H1 (cell line): ENCODE measurements around the gene KLKB1. TPM values are rescaled to one million over a fixed set of nuclear protein-coding genes. Genes with fewer than 3 reads are reported as not detected.

Experiments
- ASH2L ChIP-seq: fragments of 200-600, 300-600 bp; sonication (generic); IDR thresholded peaks from one replicate; pipeline ENCODE4 v1.7.1; 2017; ENCODE audit warnings: low read length
- CHD7 ChIP-seq: fragments of 300-600 bp; sonication (generic); IDR thresholded peaks from 2 replicates; pipeline ENCODE4 v1.7.1; 2012; ENCODE audit warnings: low read length, moderate library complexity, mild to moderate bottlenecking, inconsistent platforms; ENCODE audit not compliant: insufficient replicate concordance
- CTBP2 ChIP-seq: IDR thresholded peaks from 2 replicates; pipeline ENCODE4 v1.7.0; 2011; ENCODE audit warnings: borderline replicate concordance, mild to moderate bottlenecking, moderate library complexity, mixed read lengths, low read length; ENCODE audit not compliant: insufficient read depth, insufficient read length
- EP300 ChIP-seq, 2 experiments: IDR thresholded peaks; 1 replicate in 1 of 2; 2 replicates in 1 of 2; pipeline ENCODE4 v1.6.1; 2011 to 2012; ENCODE audit warnings: low read depth in 2 of 2, low read length in 2 of 2, mild to moderate bottlenecking in 2 of 2, borderline replicate concordance in 1 of 2, inconsistent platforms in 1 of 2, moderate library complexity in 1 of 2
- GABPA ChIP-seq: IDR thresholded peaks from 2 replicates; pipeline ENCODE4 v1.6.1; 2011; ENCODE audit warnings: mild to moderate bottlenecking, low read length, moderate library complexity, borderline replicate concordance; ENCODE audit not compliant: insufficient read depth
- KDM5A ChIP-seq: fragments of 200-600 bp; IDR thresholded peaks from 2 replicates; pipeline ENCODE4 v1.7.1; 2012; ENCODE audit warnings: mild to moderate bottlenecking, low read length, inconsistent platforms, mixed read lengths
- MAX ChIP-seq: IDR thresholded peaks from 2 replicates; pipeline ENCODE4 v1.6.1; 2012; ENCODE audit warnings: inconsistent platforms
- SIX5 ChIP-seq: IDR thresholded peaks from 2 replicates; pipeline ENCODE4 v1.6.1; 2011; ENCODE audit warnings: mild to moderate bottlenecking, low read depth, low read length
- SP1 ChIP-seq: IDR thresholded peaks from 2 replicates; pipeline ENCODE4 v1.6.1; 2011; ENCODE audit warnings: low read depth, low read length
- polyA plus RNA-seq, 7 experiments: library from polyadenylated mRNA; depleted of rRNA in 3 of 7; stranded (reverse) in 5 of 7; unstranded in 2 of 7; fragments of >200 nt in 5 of 7; fragments of 200-250 nt in 2 of 7; gene quantifications; 1 replicate in 5 of 7; 2 replicates in 1 of 7; 4 replicates in 1 of 7; pipeline versions ENCODE4 v1.2.1 to v1.2.3, GENCODE V29; 2011 to 2013; ENCODE audit warnings: missing spikeins in 2 of 7, mixed read lengths in 2 of 7
- total RNA-seq: library from RNA; stranded (reverse); fragmentation: NEBNext Ultra II Directional; extraction: Animal tissue kit (Norgen Biotek cat#: 25700); gene quantifications from 2 replicates; pipeline ENCODE4 v1.2.1, GENCODE V29; 2021

Gene KLKB1
- total and polyA plus RNA-seq, 2 of the 8 experiments (the other 6 are each of a cell fraction or from before 2014, with no cell fraction given), result 12.0 to 20.9 TPM

GRCh38 chr4:186191200-186192065 lies 35.9 kb upstream of the KLKB1 start, which contains the start of gene CYP4V2 (continued):
- TF ChIP-seq CHD7 (no peak), SIX5 (no peak), ASH2L (no peak), KDM5A (no peak), EP300 (IDR thresholded peaks at IDR 0.05; ENCODE audit: borderline replicate concordance in 1 of 2, low read depth in 2 of 2, low read length in 2 of 2) (peak in 1 of 2 experiments; percentile 42; a peak in 1 of 3 replicates), SP1 (no peak), CTBP2 (no peak), MAX (no peak), GABPA (peak; percentile 48; the same call in 1 of the 2 replicates)
